ENCODE data around the gene TTC9B. TPM values are rescaled to one million over a fixed set of nuclear protein-coding genes. Genes with fewer than 3 reads are reported as not detected.

TTC9B gene
- total and polyA plus RNA-seq, 2 experiments from 2014 or later: 0.63 to 1.0 TPM

- Histone ChIP-seq H3K27ac (ENCODE audit: low read depth) (no peak overlapping the region), H4K20me1 (replicated peaks; ENCODE audit: insufficient read depth) (peaks cover 7% of the 10 kb centered on the region; the same call in 1 of the 2 replicates)
Observed at GRCh38 chr19:40254714-40255418, 36.7 kb upstream of the TTC9B start.

DNA sequence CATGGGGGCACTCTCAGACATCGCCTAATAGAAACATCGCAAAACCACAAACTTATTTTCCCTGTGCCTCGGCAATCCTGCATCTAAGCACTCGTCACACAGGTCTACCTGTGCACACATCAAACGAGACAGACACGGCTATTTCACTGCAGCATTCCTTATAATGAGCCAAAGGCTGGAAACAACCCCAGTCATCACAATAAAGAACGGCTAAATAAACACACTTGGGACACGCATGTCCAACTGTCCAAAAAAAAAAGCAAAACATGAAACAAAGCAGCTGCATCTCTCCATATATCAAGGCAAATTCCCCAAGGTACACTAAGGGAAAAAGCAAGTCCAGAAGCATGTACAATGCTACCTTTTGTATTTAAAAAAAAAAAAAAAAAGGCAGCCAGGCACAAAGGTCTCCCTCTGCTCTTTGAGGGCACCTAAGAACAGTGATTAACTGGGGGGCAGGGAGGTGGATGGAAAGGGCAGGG, 35.5 kb upstream of the TTC9B start:
- H3K4me1 Mint-ChIP-seq: peaks cover 15% of the 10 kb centered on the region
- H3K79me2 ChIP-seq (replicated peaks; ENCODE audit: insufficient read depth): peaks cover 11% of the 10 kb centered on the region
- H3K27me3 ChIP-seq (ENCODE audit: insufficient read depth): no peaks in the 10 kb centered on the region
- H2AFZ ChIP-seq: no peak overlapping the region
- no peaks in the 10 kb centered on the region for H3K9me2 ChIP-seq (ENCODE audit: insufficient read depth)
- no peak overlapping the region for H3K4me3 Mint-ChIP-seq
- H3K27ac Mint-ChIP-seq: 0 out of 2 replicates have a peak overlapping the region, but pooled peaks have one; percentile 22
- peaks cover 35% of the 10 kb centered on the region for H3K36me3 Mint-ChIP-seq (ENCODE audit: low read depth)
- peaks cover 7% of the 10 kb centered on the region for H3K27me3 Mint-ChIP-seq (ENCODE audit: insufficient read depth, low read depth, poor library complexity)
- H4K20me1 ChIP-seq (replicated peaks; ENCODE audit: insufficient read depth): peaks cover 7% of the 10 kb centered on the region; the same call in 1 of the 2 replicates
- DNase-seq (ENCODE audit: low spot score): no peak
- no peak overlapping the region for H3K27ac ChIP-seq (ENCODE audit: low read depth)
- peaks cover 2% of the 10 kb centered on the region; the same call in 1 of the 3 replicates for H3K9me3 Mint-ChIP-seq
- no peaks in the 10 kb centered on the region; the same call in 1 of the 2 replicates for H3K36me3 ChIP-seq (ENCODE audit: insufficient read depth)
- H3K4me2 ChIP-seq: no peak overlapping the region
- H3K4me1 ChIP-seq (ENCODE audit: insufficient read depth): peaks cover 7% of the 10 kb centered on the region; the same call in 1 of the 2 replicates
- H3F3A ChIP-seq (replicated peaks; ENCODE audit: low read depth): no peaks in the 10 kb centered on the region
- no peak overlapping the region for H3K4me3 ChIP-seq
- ATAC-seq: no peak
- TF ChIP-seq, protein P1, sequence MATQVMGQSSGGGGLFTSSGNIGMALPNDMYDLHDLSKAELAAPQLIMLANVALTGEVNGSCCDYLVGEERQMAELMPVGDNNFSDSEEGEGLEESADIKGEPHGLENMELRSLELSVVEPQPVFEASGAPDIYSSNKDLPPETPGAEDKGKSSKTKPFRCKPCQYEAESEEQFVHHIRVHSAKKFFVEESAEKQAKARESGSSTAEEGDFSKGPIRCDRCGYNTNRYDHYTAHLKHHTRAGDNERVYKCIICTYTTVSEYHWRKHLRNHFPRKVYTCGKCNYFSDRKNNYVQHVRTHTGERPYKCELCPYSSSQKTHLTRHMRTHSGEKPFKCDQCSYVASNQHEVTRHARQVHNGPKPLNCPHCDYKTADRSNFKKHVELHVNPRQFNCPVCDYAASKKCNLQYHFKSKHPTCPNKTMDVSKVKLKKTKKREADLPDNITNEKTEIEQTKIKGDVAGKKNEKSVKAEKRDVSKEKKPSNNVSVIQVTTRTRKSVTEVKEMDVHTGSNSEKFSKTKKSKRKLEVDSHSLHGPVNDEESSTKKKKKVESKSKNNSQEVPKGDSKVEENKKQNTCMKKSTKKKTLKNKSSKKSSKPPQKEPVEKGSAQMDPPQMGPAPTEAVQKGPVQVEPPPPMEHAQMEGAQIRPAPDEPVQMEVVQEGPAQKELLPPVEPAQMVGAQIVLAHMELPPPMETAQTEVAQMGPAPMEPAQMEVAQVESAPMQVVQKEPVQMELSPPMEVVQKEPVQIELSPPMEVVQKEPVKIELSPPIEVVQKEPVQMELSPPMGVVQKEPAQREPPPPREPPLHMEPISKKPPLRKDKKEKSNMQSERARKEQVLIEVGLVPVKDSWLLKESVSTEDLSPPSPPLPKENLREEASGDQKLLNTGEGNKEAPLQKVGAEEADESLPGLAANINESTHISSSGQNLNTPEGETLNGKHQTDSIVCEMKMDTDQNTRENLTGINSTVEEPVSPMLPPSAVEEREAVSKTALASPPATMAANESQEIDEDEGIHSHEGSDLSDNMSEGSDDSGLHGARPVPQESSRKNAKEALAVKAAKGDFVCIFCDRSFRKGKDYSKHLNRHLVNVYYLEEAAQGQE (IDR thresholded peaks at IDR 0.05; ENCODE audit: unreplicated experiment): no peak
- no peak for TF ChIP-seq JUNB (IDR thresholded peaks at IDR 0.05; ENCODE audit: unreplicated experiment)
- no peak for TF ChIP-seq ETS1 (IDR thresholded peaks at IDR 0.05)
- TF ChIP-seq EZH2phosphoT487 (IDR thresholded peaks at IDR 0.05; ENCODE audit: unreplicated experiment): no peak

More at GRCh38 chr19:40254714-40255418, 36.7 kb upstream of the TTC9B start:
- Histone ChIP-seq H3K4me2 (no peak overlapping the region), H2AFZ (no peak overlapping the region), H3K4me3 (no peak overlapping the region), H3K9me2 (ENCODE audit: insufficient read depth) (no peaks in the 10 kb centered on the region), H3F3A (replicated peaks; ENCODE audit: low read depth) (no peaks in the 10 kb centered on the region), H3K36me3 (ENCODE audit: insufficient read depth) (no peaks in the 10 kb centered on the region; the same call in 1 of the 2 replicates), H3K4me1 (ENCODE audit: insufficient read depth) (peaks cover 7% of the 10 kb centered on the region; the same call in 1 of the 2 replicates), H3K79me2 (replicated peaks; ENCODE audit: insufficient read depth) (peaks cover 23% of the 10 kb centered on the region), H3K27me3 (ENCODE audit: insufficient read depth) (no peaks in the 10 kb centered on the region)
- TF ChIP-seq, protein P1 (IDR thresholded peaks at IDR 0.05; ENCODE audit: unreplicated experiment): no peak
- TF ChIP-seq ZNF114 (CRISPR knock-in tag; IDR thresholded peaks at IDR 0.05) (no peak), ETS1 (IDR thresholded peaks at IDR 0.05) (no peak), ZNF331 (CRISPR knock-in tag; IDR thresholded peaks at IDR 0.05; ENCODE audit: low read depth) (no peak), JUNB (IDR thresholded peaks at IDR 0.05; ENCODE audit: unreplicated experiment) (no peak), POLR2AphosphoS5 (IDR thresholded peaks at IDR 0.05; ENCODE audit: low read depth) (no peak), EZH2 (IDR thresholded peaks at IDR 0.05; ENCODE audit: low read depth, unreplicated experiment) (no peak)
- ATAC-seq: no peak
- no peak overlapping the region for H3K4me3 Mint-ChIP-seq
- no peak overlapping the region for H3K27ac Mint-ChIP-seq
- peaks cover 3% of the 10 kb centered on the region for H3K27me3 Mint-ChIP-seq (ENCODE audit: insufficient read depth, low read depth, poor library complexity)
- H3K36me3 Mint-ChIP-seq (ENCODE audit: low read depth): peaks cover 33% of the 10 kb centered on the region
- no peak for DNase-seq (ENCODE audit: low spot score)
- H3K9me3 Mint-ChIP-seq: peaks cover 2% of the 10 kb centered on the region; the same call in 1 of the 3 replicates
- peaks cover 15% of the 10 kb centered on the region for H3K4me1 Mint-ChIP-seq
